Femur (tissue), 1 donor: ENCODE measurements around the gene TNRC6B.
"Not testable (repeated sequence)": the region's sequence is repeated elsewhere in the genome, so short reads cannot be mapped to it uniquely, and the experiment has no call there.

Experiments used
- DNase-seq: peaks from one replicate; pipeline ENCODE4 v3.0.0-alpha.2; 2017

Gene TNRC6B

GRCh38 chr22:40294696-40295095 is 117.0 kb downstream of the TNRC6B start:
- no peak for DNase-seq

GRCh38 chr22:40300316-40300715 is 122.6 kb downstream of the TNRC6B start:
- DNase-seq, result no peak

GRCh38 chr22:40300884-40301672 is 123.4 kb downstream of the TNRC6B start:
- no peak for DNase-seq

- DNase-seq, result no peak
Observed at GRCh38 chr22:40302149-40302548, 124.4 kb downstream of the TNRC6B start.

- DNase-seq, result no peak
Observed at GRCh38 chr22:40305625-40306024, 127.9 kb downstream of the TNRC6B start.

- DNase-seq, result no peak
Observed at GRCh38 chr22:40308999-40309573, 131.4 kb downstream of the TNRC6B start.

- no peak for DNase-seq
Observed at GRCh38 chr22:40309631-40310030, 131.9 kb downstream of the TNRC6B start.

- peak; percentile 84 for DNase-seq
Observed at GRCh38 chr22:40310081-40310767, 132.5 kb downstream of the TNRC6B start.

- no peak for DNase-seq
Observed at GRCh38 chr22:40310768-40311120, 133.0 kb downstream of the TNRC6B start.

GRCh38 chr22:40311646-40312045 is 133.9 kb downstream of the TNRC6B start:
- not testable (repeated sequence) for DNase-seq

- no peak for DNase-seq
Observed at GRCh38 chr22:40312050-40312449, 134.3 kb downstream of the TNRC6B start.

GRCh38 chr22:40313007-40313406 is 135.3 kb downstream of the TNRC6B start:
- DNase-seq, result no peak

- DNase-seq, result no peak
Observed at GRCh38 chr22:40314041-40314440, 136.3 kb downstream of the TNRC6B start.

- no peak for DNase-seq
Observed at GRCh38 chr22:40320687-40321086, 143.0 kb downstream of the TNRC6B start.

GRCh38 chr22:40322021-40322420 is 144.3 kb downstream of the TNRC6B start:
- DNase-seq, result no peak

GRCh38 chr22:40322818-40323447 is 145.2 kb downstream of the TNRC6B start:
- DNase-seq, result no peak

- peak; percentile 69 for DNase-seq
Observed at GRCh38 chr22:40323681-40324171, 146.0 kb downstream of the TNRC6B start.

- no peak for DNase-seq
Observed at GRCh38 chr22:40324468-40325305, 147.0 kb downstream of the TNRC6B start.

GRCh38 chr22:40325315-40325714 is 147.6 kb downstream of the TNRC6B start:
- DNase-seq, result no peak

GRCh38 chr22:40326905-40327735 is 149.4 kb downstream of the TNRC6B start:
- no peak for DNase-seq
